Endothelial cell of umbilical vein (primary cell): Measurements from ENCODE around the gene NSD1. TPM values are rescaled to one million over a fixed set of nuclear protein-coding genes. Genes with fewer than 3 reads are reported as not detected.

ENCODE experiments used
- BruUV-seq: library from RNA; stranded (reverse); fragments of 400-500 nt; replicated peaks from 2 replicates; lab custom pipeline; 2021; lab: Mats Ljungman, UMichigan
- CTCF ChIA-PET: fragments of 300-600, 350-600 bp; sonication (Branson Sonifier 250); formaldehyde crosslinking; loops from one replicate; lab custom pipeline; 2021; ENCODE audit warnings: antibody characterized with exemption, inconsistent platforms; lab: Charles Lee
- POLR2A ChIA-PET: fragments of 300-600, 350-600 bp; sonication (Branson Sonifier 250); formaldehyde crosslinking; loops from one replicate; lab custom pipeline; 2021; ENCODE audit warnings: antibody characterized with exemption, inconsistent platforms; lab: Charles Lee
- DNase-seq: peaks from one replicate; pipeline ENCODE4 v3.0.0-alpha.2; 2011; ENCODE audit warnings: low read depth, low spot score
- FAIRE-seq: peaks from 2 replicates; lab custom pipeline; 2011; peaks lifted over from hg19 to GRCh38; lab: Jason Lieb, UNC
- H2AFZ ChIP-seq: 2 replicates; pipeline ENCODE4 v1.6.0; 2012; ENCODE audit warnings: low read depth, low read length, control low read depth, inconsistent platforms
- H3K27ac ChIP-seq: 2 replicates; pipeline ENCODE4 v1.5.1; 2011; ENCODE audit warnings: low read depth, mild to moderate bottlenecking, control low read depth, low read length, moderate library complexity; ENCODE audit not compliant: insufficient read depth
- H3K27me3 ChIP-seq, 2 experiments: 2 replicates each; pipeline versions ENCODE4 v1.6.0 to v1.6.1; 2011; ENCODE audit warnings: low read length in 2 of 2, mixed read lengths in 1 of 2; ENCODE audit not compliant: control insufficient read depth in 2 of 2, insufficient read depth in 2 of 2
- H3K36me3 ChIP-seq, 2 experiments: 2 replicates in 1 of 2; 3 replicates in 1 of 2; pipeline ENCODE4 v1.5.1; 2011; ENCODE audit warnings: low read length in 2 of 2, mild to moderate bottlenecking in 1 of 2, moderate library complexity in 1 of 2; ENCODE audit not compliant: control insufficient read depth in 2 of 2, insufficient read depth in 2 of 2; ENCODE audit errors: extremely low read depth in 1 of 2
- H3K4me1 ChIP-seq: 3 replicates; pipeline ENCODE4 v1.5.1; 2011; ENCODE audit warnings: mild to moderate bottlenecking, low read length; ENCODE audit not compliant: control insufficient read depth, insufficient read depth; ENCODE audit errors: extremely low read depth
- H3K4me2 ChIP-seq: 2 replicates; pipeline ENCODE4 v1.6.1; 2011; ENCODE audit warnings: low read length, control low read depth, mixed read lengths; ENCODE audit not compliant: insufficient read depth
- H3K4me3 ChIP-seq, 3 experiments: fragments of 200-600 bp in 1 of 3; sonication (generic), shearing (Covaris generic) in 1 of 3; replicated peaks in 1 of 3; 2 replicates each; pipeline ENCODE4 v1.5.1; 2011 to 2016; ENCODE audit warnings: control low read depth in 3 of 3, low read length in 3 of 3, mild to moderate bottlenecking in 2 of 3, inconsistent platforms in 1 of 3, low read depth in 1 of 3, moderate library complexity in 1 of 3; ENCODE audit not compliant: insufficient read depth in 1 of 3
- H3K79me2 ChIP-seq: 2 replicates; pipeline ENCODE4 v1.6.0; 2012; ENCODE audit warnings: low read length, inconsistent platforms; ENCODE audit not compliant: control insufficient read depth, insufficient read depth
- H3K9ac ChIP-seq: replicated peaks from 2 replicates; pipeline ENCODE3; 2011; ENCODE audit warnings: low read length, control low read depth; ENCODE audit not compliant: insufficient read depth; ENCODE audit errors: extremely low read depth
- H3K9me1 ChIP-seq: replicated peaks from 3 replicates; pipeline ENCODE4 v1.6.0; 2011; ENCODE audit warnings: mild to moderate bottlenecking, low read length; ENCODE audit not compliant: control insufficient read depth, insufficient read depth; ENCODE audit errors: extremely low read depth
- H3K9me3 ChIP-seq: replicated peaks from 2 replicates; pipeline ENCODE4 v1.5.1; 2012; ENCODE audit warnings: low read length, inconsistent platforms; ENCODE audit not compliant: control insufficient read depth, insufficient read depth
- H4K20me1 ChIP-seq: replicated peaks from 2 replicates; pipeline ENCODE3; 2011; ENCODE audit warnings: mild to moderate bottlenecking, low read length; ENCODE audit not compliant: control insufficient read depth, insufficient read depth; ENCODE audit errors: extremely low read depth
- CTCF ChIP-seq, 2 donors: IDR thresholded peaks; 1 replicate in 1 of 2; 2 replicates in 1 of 2; pipeline ENCODE4 v1.5.1; 2011; ENCODE audit warnings: low read length in 2 of 2, mild to moderate bottlenecking in 2 of 2, moderate library complexity in 2 of 2, control low read depth in 1 of 2, inconsistent platforms in 1 of 2, low read depth in 1 of 2; ENCODE audit not compliant: insufficient read depth in 1 of 2; ENCODE audit errors: extremely low read depth in 1 of 2
- EZH2 ChIP-seq: IDR thresholded peaks from 2 replicates; pipeline ENCODE4 v1.6.1; 2012; ENCODE audit warnings: borderline replicate concordance, low read depth, mild to moderate bottlenecking, moderate library complexity, low read length, inconsistent platforms; ENCODE audit not compliant: severe bottlenecking
- FOS ChIP-seq: IDR thresholded peaks from 2 replicates; pipeline ENCODE4 v1.6.1; 2011; ENCODE audit warnings: mild to moderate bottlenecking, low read length, moderate library complexity, borderline replicate concordance; ENCODE audit not compliant: insufficient read depth
- GATA2 ChIP-seq: IDR thresholded peaks from 2 replicates; pipeline ENCODE4 v1.7.0; 2011; ENCODE audit warnings: low read depth, mild to moderate bottlenecking, moderate library complexity, mixed read lengths, low read length; ENCODE audit not compliant: insufficient read length, insufficient read depth
- JUN ChIP-seq: IDR thresholded peaks from 2 replicates; pipeline ENCODE4 v1.6.1; 2011; ENCODE audit warnings: borderline replicate concordance, low read depth; ENCODE audit not compliant: insufficient read length, insufficient read depth
- MAX ChIP-seq: IDR thresholded peaks from 2 replicates; pipeline ENCODE4 v1.6.1; 2011; ENCODE audit not compliant: insufficient read depth, insufficient read length
- MYC ChIP-seq: IDR thresholded peaks from one replicate; pipeline ENCODE4 v1.6.1; 2011; ENCODE audit warnings: mild to moderate bottlenecking, low read depth, low read length
- POLR2A ChIP-seq: IDR thresholded peaks from 2 replicates; pipeline ENCODE4 v1.6.1; 2012; ENCODE audit warnings: low read depth, mild to moderate bottlenecking, control low read depth, low read length
- POLR2AphosphoS5 ChIP-seq: IDR thresholded peaks from 2 replicates; pipeline ENCODE4 v1.6.1; 2012; ENCODE audit warnings: low read depth, mild to moderate bottlenecking, control low read depth, low read length, moderate library complexity; ENCODE audit not compliant: insufficient read depth
- dilution Hi-C: fragments of 300-500 bp; cut with MboI; formaldehyde crosslinking; loops from one replicate; pipeline ENCODE4 v1.15.0; 2019; ENCODE audit warnings: low sequenced_read_pairs; ENCODE audit not compliant: extremely low pct_ligation_motif_present
- intact Hi-C: fragments of 100-400 bp; cut with micrococcal nuclease; formaldehyde crosslinking; loops from one replicate; pipeline ENCODE4 v1.10.0; 2022
- polyA plus RNA-seq, 4 experiments: library from polyadenylated mRNA; depleted of rRNA in 3 of 4; stranded (reverse) in 3 of 4; unstranded in 1 of 4; fragments of >200 nt; gene quantifications; 2 replicates each; pipeline versions ENCODE4 v1.2.1 to v1.2.3, GENCODE V29; 2011 to 2012; ENCODE audit warnings: missing spikeins in 1 of 4
- total RNA-seq: library from RNA; stranded (reverse); gene quantifications from 2 replicates; pipeline ENCODE4 v1.2.3, GENCODE V29; 2021

NSD1 gene
- total and polyA plus RNA-seq, 2 donors (not counting 3 experiments of a cell fraction or from before 2014, with no cell fraction given): 14.4 to 90.4 TPM

- ChIA-PET POLR2A (no interaction called here), CTCF (interaction anchor here (1.1 to 2.4 kb wide), 5 partner anchors 9 to 53 kb away, joined by 3 to 7 read pairs (median 5); no protein-coding TSS in a partner anchor)
- DNase-seq (no peak), FAIRE-seq (no peak)
- no TSS peak for BruUV-seq
- Histone ChIP-seq H3K9me3 (no peaks in the 10 kb centered on the region), H3K4me1 (no peaks in the 10 kb centered on the region), H3K36me3 (peaks cover 6 to 61% of the 10 kb centered on the region in 2 experiments), H3K27ac (no peak overlapping the region), H3K9ac (no peak overlapping the region), H3K27me3 (no peaks in the 10 kb centered on the region), H3K9me1 (no peaks in the 10 kb centered on the region), H3K79me2 (peaks cover 13% of the 10 kb centered on the region), H2AFZ (no peak overlapping the region), H3K4me3 (no peak overlapping the region), H4K20me1 (peaks cover 3% of the 10 kb centered on the region), H3K4me2 (no peak overlapping the region)
- dilution Hi-C loops (no loop called here), intact Hi-C loops (loop anchor here (1.0 kb wide), 1 partner anchor 19 kb away; no protein-coding TSS in a partner anchor)
- TF ChIP-seq CTCF (IDR thresholded peaks at IDR 0.05; ENCODE audit: extremely low read depth in 1 of 2, insufficient read depth in 1 of 2, low read depth in 1 of 2, low read length in 2 of 2): no peak
- TF ChIP-seq MYC: no peak
- TF ChIP-seq GATA2: no peak
- TF ChIP-seq MAX: no peak
- TF ChIP-seq POLR2AphosphoS5: no peak
- no peak for TF ChIP-seq FOS
- TF ChIP-seq EZH2: no peak
- no peak for TF ChIP-seq POLR2A
- no peak for TF ChIP-seq JUN
Measured at GRCh38 chr5:177336603-177337494, 203.3 kb downstream of the NSD1 start.
